ENCODE results near the gene HSPB7.
A peak's percentile ranks its signal among the peaks of the same experiment; 100 is the strongest.
"Not testable (repeated sequence)": the region's sequence is repeated elsewhere in the genome, so short reads cannot be mapped to it uniquely, and the experiment has no call there.

HSPB7 gene

DNA sequence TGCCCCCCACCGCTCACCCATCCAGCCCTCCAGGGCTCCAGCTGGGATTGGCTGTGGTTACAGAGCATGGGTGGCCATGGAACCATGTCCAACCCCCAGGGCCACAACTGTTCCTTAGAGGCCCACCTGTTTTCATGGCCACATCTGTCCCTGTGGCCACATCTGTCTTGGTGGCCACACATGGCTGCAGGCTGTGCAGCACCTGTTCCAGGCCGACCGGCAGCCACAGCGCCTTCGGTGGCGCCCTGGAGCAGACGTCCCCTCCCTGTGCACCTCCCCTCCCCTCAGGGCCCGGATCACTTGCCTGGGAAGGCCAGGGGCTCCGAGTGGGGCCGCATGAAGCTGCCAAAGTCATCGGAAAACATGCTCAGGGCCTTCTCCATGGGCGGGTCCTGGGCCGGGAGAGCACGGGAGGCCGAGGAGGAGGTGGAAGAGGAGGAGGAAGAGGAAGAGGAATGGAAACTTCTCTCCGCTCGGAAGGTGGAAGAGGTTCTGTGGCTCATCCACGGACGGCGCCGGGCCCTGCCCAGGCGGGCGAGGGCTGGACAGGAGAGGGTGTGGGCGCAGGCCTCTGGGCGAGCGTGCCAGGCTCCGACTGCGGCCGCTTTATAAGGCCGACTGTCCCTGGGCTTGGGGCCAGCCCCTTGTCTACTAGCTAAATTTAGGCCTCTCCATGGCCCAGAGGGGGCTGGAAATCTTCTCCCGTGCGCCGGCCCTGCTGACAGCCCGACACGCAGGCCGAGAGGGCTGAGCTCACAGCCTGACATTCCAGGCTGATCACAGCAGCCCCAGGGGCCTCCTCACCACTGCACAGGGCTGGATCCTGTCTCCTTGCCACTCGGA lies at the start of gene HSPB7:
HSPB7 (minus strand) TSS at position 583 of the 843 bp plus-strand sequence; CDS start at position 503, 80 bp downstream.
- peak; percentile 78 for DNase-seq

DNA sequence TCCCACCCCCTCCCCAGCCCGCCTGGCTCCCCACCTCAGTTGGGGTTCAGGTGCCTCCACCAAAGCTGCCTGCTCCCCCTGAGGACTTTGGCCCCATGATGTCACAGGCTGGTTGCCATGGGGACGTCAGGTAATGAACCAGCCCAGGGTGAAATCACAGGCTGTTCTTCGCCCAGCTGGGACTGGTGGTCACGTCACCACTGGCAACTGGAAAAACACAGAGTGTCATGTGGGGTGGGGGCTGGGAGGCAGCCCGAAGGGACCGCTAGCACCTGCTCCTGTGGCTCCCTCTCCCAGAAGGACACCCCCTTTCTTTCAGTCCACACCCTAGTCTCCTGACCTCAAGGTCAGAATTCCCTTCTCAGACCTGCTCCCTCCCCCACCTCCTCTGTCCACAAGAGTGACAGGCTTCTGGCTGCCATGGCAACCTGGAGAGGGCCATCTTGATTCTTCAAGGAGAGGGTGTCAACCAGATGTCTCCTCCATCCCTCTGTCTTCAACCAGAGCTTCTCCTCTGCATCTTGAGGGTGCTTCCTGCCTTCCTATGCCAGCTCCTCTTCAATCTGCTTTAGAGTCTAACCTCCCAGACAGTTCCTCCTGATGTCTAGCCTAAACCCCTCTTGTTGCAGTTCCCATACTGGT lies 49.4 kb upstream of the HSPB7 start:
- DNase-seq, result peak; percentile 70

DNA sequence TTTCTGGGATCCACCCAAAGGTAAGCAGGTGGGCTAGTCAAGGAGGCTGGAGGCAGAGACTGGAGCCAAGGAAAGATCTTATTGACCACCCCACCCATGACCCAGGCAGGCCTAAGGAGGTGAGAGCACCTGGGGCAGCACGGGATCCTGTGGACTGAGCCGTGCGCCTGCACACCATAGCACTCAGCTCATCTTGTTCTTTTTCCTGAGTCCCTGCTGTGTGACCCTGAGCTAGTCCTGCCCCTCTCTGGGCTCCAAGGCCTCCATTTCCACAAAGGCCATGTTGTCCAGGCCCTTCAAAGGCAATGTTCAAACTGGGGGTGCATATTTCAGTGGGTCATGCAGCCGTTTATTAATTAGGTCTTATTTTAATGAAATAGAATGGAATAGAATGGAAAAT lies 48.4 kb upstream of the HSPB7 start:
- DNase-seq, result no peak

DNA sequence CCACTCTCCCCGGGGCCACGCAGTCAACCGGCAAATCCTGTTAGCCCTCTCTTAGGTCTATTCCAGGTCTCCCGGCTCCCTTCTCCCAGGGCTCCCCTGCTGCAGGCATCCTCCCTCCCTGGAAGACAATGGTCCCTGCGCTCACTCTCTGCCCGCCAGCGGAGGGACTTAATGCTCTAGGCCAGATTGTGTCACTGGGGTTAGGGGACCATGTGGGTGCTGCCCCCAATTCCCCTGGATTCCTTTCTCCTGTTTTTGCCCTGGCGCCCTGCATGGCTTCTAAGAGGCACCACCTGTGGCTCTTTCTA lies 47.4 kb upstream of the HSPB7 start:
- no peak for DNase-seq

DNA sequence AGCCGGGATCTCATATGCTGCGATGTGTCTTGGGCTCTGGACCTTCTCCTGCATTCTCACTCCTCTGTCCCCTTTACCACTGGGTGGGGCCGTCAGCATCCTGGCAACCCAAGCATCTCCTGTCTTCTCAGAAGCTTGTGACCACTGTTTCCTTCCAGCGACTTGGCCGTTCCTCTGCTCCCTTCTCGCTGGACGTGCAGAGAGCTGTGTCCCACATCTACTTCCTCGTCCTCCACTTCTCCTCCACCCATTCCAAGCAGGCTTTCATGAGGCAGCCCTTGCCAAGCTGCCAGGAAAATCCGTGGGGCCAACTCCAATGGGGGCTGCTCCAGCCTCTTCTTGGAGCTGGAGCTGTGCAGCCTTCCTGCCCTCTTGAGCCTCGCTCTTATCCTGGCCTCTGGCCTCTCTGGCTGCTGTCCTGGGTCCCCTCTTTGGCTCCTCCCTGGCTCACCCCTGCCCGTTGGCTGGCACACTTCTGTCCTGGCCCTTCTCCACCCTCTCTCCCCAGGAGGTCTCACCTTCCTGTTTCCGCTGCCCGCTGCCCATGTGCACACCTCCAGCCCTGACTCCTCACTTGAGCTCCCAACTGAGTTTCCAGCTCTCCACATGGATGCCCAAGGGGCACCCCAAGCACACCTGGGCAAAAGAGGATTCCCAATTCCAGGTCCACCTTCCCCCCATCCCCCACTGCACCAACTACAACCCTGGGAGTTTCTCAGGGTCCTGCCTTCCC lies 46.9 kb upstream of the HSPB7 start:
- DNase-seq, result no peak

DNA sequence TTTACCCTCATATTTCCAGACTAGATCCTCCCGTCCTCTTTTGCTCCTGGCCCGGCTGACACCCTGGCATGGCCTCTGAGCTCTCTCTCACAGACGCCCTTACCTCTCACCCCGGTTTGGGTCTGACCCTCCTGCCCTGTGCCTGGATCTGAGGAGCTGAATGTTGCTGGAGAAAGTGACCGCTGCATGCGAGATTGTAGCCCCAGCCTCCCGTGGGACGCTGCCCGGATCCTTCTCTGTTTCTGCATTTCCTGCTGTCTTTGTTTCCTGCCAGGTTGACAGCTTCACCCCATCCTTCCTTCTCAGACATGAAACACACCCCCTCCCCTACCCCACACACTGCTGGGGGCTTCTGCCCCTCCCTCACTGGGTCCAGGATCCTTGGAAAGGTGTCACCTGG lies 46.1 kb upstream of the HSPB7 start:
- no peak for DNase-seq

DNA sequence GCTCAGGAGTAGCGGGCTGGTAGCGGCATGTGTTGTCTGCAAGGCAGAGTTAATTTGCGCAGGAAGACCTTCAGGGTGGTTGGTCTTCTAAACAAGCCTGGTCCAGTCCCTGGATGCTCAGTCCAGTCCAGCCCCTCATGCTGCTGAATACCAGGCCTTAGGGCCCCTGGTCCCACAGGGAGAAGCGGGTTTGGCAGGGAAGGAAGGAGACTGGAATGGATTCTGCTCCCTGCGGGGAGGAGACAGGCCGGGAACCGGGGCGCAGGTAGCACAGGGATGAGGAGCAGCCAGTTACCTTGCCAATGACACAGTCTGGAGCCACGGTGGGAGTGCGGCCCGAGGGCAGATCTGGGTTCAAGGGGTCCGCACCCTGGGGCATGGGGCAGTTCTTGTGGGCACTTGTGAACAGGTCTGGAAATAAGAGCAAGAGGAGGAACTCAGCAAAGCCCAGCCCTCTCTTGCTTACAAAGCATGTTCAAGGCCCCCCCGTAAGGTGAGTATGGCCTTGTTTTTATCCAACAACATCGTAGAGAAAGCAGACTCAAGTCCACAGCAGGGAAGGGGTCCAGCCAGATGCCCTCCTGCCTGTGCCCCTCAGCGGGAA lies 45.5 kb upstream of the HSPB7 start:
- no peak for DNase-seq

DNA sequence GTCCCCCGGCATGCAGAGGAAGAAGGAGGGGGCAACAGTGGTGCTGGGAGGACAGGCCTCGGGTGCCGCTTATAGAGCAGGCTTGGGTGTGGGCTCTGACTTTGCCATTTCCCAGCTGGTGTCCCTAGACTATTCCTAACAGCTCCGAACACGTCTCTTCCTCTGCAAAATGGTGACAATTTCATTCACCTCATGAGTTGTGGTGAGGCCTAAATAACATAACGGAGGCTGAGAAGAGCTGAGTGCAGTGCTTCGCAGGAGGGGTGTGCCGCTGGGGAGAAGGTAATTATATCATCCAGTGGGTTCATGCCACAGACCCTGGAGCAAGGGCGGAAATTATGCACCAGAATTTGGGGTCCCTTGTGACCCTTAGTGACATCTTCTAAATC lies 44.8 kb upstream of the HSPB7 start:
- not testable (repeated sequence) for DNase-seq

DNA sequence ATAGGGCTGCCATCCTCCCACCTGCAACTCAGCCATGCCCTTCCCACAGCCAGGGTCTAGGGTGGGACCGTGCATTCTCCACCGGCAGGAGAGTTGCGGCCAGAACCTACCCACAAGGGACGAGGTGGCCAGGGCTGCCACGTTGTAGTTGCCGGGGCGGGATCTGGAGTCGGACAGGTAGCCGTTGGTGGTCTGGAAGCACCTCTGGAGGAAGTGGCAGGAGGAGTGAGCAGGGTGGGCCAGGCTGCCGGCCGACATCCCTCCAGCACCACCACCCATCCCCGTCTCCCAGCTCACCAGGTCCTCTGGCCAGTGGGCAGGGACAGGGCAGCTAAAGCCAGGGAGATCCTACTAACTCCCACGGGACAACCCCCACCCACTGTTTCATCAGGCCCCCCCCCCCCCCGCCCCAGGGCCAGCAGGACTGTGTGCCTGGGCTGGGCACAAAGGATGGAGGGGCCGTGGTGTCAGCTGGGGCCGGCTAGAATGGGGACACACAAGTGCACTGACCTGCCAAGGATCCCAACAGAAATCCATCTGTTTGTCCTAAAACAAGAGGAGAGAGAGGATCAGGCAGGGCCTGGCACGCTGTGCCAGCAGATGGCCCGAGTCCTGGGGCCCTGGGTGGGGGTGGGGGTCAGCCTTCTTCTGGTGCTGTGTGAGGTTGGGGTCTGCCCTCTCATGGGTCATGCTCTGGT lies 44.3 kb upstream of the HSPB7 start:
- not testable (repeated sequence) for DNase-seq

DNA sequence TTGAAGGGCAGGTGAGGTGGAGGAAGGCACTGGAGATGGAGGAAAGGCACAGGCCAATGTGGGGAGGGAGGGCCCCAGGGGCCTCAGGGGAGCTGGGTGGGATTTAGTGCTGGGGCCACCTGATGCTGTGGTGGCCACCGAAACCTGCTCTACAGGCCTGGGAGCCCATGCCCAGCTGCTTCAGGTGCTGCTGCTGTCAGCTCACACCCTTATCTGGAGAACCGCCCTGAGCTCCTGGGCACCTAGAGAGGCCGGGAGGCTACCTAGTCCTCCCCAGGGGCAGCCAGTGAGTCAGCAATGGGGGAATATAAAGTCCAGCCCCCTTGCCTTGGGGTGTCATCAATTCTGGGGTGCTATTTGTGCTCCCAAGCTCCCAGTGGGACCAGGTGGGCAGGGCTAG lies 43.4 kb upstream of the HSPB7 start:
- no peak for DNase-seq

DNA sequence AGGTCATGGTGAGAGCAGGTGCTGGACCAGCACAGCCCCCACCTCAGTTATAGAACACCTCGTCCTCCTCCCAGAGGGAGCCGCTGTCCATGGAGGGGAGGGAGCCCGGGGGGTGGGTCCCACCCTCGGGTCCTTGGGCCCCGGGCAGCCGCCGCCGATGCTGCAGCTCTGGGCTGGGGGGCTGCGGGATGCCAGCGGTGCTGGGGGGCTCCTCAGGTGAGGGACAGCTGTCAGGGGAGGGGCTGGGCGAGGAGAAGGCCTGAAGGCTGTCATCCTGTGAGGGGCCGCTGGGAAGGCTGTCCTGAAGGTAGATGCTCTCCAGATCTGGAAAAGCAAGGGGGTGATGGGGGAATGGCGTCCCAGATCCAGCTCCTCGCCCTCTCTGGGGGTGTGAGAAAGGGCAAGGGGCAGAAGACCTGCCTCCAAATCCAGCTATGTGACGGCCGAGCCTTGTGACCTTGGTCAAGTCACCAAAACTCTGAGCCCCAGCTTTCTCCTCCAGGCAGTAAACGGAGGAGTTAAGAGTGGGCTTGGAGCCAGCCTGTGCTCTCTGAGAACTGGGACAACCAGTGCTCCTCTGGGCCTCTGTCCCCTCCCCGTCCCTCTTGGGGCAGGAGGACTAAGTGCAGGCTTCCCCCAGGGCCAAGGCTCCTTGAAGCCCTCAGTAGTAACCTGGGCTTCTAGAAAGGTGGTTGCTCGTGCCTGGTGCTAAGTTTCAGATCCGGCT lies 40.7 kb upstream of the HSPB7 start:
- peak; percentile 40 for DNase-seq

DNA sequence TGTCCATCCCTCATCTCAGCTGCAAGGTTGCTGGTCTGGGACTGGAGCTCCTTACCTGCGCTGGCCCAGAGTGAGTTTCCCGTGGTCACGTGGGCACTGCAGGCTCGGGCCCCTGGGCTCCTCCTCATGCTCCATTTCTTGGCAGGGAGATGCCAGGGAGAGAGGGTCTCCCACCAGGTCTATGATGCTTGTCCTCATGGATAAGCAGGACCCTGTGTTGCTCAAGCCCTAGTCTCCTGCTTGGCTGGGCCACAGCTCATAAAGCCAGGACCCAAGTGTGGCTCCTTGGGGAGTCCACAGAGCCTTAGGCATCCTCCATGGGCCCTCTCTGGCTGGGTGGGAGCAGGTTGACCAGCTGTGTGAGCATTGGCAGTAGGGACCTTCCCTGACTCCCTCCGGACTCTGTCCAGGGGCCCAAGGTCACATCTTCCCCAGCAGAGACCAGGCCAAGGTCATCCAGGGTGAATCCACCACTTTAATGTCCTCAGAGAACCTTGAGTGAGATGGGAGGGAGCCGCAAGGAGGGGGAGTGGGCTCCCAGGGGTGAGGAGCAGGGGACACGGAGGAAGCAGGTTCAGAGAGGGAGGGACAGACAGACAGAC lies 39.6 kb upstream of the HSPB7 start:
- not testable (repeated sequence) for DNase-seq

DNA sequence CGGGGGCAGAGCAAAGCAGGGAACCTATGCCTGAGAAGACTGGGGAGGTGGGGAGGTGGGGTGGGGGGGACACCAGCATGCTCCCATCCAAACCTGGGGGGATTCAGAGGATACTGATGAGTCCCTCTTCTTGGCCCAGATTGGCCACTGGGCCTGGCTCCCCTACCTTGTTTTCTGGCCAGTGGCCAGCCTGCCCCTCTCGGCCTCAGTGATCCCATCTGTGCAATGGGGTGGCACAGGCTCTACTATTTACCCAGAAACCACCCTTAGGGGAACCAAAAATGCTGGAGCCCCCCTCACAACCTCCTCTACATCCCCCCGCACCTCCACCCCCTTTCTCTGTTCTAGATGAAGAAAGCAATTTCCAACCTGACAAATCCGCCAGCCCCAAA lies 38.7 kb upstream of the HSPB7 start:
- not testable (repeated sequence) for DNase-seq

DNA sequence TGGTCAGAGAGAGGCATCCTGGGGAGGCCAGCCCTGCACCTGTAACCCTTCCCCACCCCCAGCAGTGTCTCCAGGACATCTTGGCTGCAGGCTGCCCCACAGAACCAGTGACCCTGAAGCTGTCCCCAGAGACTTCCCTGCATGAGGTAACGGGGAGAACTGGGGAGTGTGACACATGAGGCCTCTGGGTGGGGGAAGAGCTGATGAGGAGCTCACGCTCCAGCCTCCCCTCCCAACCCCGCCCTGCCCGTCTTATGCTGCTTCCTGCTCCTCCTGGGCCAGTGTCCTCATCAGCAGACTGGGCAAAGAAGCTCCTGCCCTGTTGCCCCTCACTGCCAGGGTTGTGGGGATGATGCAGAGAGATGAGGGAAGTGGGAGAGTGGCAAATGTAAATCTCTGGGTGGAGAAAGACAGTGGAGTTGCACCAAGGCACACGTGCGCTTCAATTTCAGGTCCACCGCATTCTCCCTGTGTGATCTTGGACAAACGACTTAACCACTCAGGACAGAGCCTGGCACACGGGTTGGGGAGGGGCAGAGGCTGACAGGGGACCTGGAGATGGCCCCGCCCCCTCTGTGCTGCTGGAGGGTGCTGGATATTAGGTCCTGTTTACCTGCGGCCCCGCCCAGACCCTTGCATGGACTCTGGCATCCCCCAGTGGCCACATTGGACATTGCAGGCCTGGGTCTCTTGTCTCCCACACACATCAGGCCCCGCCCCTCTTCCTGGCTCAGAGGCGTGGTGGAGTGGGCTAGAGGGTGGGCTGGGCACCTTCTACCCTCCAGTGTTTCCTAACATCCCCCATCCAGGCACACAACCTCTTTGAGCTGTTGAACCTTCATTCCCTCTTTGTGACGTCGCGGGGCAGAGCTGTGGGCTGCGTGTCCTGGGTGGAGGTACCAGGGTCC lies 38.0 kb upstream of the HSPB7 start:
- peak; percentile 95 for DNase-seq

DNA sequence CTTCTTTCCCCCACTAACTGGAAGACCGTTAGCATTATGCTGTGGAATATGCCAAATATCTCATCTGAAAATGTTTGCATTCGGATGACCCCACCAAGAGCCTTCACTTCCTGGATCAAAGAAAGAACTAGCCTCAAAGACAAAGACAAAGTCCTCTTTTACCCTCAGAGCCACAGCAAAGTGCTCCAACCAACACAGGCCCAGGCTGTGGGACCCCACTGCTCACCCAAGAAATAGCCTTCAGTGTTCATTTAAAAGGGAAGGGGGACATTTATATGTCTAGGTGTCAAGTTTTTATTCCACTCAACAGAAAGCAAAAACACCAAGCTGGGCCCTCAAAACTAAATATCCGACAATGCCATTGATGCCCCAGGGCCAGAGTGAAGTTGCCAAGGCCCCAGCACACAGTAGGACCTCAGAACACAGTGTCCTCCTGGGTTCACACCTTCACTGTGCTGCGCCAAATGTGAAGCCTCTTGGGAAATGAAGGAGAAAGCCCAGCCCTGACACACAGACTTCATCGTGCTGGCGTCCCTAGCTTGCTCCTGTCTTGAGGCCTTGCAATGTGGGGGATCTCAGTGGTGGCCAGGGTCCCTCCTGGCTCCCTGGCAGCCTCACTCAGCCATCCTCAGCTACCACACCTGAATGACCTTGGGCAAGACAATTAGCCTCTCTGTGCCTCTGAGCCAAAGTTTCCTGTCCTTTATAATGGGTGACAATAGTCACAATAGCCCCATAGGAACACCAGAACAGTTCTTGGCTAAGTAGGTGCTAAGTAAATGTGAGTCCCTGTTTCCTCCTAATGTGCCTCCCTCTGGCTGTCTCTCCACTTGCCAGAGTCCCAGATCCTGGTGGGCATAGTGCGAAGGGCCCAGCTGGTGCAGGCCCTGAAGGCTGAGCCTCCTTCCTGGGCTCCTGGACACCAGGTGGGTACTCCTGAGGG lies 37.0 kb upstream of the HSPB7 start:
- DNase-seq, result no peak

DNA sequence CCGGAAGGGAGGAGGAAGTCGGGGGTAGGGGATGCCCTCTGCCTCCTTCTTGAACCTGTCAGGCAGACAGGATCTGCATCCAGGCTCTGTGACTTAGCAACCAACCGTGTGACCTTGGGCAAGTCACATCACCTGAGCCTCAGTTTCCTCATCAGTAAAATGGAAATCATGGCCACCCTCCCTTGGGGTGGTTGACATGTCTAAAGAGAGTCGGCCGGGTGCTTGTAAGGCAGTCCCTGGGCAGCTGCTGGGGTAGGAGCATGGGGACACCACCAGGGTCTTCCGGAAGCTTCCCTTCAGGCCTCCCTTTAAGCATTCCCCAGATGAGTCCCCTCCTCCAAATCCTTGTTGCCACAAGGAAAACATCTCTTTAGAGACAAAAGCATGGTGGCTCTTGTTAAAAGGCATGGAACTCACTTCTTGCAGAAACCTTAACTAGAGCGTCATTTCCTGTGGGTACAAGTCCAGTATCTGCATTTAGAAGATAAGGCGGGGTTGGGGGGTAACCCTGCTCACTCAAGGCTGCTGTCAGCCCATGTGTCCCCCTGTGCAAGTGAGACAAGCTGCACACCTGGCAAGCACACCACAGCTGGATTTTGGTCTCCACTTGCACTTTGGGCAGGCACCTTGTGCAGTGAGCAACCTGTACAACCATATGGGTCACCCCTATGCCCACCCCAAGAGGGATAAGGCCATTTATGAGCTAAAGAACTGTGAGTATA lies 36.1 kb upstream of the HSPB7 start:
- no peak for DNase-seq

DNA sequence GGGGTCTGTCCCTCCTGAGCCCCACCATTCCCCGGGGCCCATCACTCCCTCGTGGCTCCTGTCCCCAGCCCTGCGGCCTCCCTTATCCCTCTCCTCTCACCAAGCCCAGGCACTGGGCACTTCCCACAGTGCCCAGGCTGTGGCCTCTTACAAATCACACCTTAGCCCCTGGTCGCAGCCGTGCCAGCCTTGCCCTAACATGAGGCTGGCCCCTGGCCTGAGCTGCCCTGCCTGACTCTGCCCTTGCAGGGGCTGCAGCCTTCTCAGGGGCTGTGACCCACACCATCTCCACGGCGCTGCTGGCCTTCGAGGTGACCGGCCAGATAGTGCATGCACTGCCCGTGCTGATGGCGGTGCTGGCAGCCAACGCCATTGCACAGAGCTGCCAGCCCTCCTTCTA lies 34.1 kb upstream of the HSPB7 start:
- not testable (repeated sequence) for DNase-seq

DNA sequence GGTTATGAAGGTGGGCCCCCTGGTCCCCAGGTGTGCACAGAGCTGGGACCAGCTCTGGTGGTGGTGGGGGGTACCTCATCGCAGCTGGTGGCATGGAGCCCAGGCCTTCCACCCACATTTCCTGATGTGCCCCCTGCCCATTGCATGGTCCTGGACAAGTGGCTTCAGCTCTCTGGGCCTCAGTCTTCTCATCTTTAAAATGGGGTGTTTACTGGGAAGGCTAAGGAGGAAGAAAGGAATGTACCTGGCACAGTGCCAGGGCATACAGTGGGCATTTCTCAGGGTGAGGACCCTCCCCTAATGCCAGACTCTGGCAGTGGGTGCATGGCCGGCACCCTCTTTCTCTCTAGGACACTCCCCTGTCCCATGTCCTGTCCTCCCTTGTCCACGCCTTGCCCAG lies 33.2 kb upstream of the HSPB7 start:
- DNase-seq, result no peak

DNA sequence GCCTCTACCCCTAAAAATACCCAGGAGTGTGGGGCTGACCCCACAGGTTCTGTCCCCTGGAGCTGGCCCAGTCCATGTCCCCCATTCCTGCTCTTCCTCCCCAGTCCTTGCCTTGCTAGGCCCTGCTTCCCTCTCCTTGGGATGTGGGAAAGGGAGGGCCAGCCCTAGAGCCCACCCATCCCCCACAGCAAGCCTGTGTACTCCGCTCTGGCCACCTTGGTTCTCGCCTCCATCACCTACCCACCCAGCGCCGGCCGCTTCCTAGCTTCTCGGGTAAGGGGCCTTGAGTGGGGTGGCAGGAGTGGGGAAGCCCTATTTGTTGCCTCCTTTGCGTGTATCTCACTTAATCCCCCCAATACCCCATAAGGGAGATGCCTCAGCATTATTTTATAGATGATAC lies 32.5 kb upstream of the HSPB7 start:
- DNase-seq, result no peak

Data from RPMI8226 (cell line).